Breast epithelium (tissue), 4 donors: ENCODE data around the gene TOM1L1. TPM values are rescaled to one million over a fixed set of nuclear protein-coding genes. Genes with fewer than 3 reads are reported as not detected.

Experiments used
- DNase-seq, 2 donors: peaks; one replicate each; pipeline ENCODE4 v3.0.0-alpha.2; 2019; ENCODE audit warnings: low spot score in 2 of 2
- H3K27ac ChIP-seq, 2 donors: fragments of 200-600 bp; sonication (generic) in 1 of 2; one replicate each; pipeline ENCODE4 v1.5.1; 2016 to 2019; ENCODE audit warnings: mild to moderate bottlenecking in 1 of 2
- H3K27me3 ChIP-seq, 2 donors: fragments of 200-600 bp; sonication (generic) in 1 of 2; one replicate each; pipeline versions ENCODE4 v1.5.1 to v1.6.0; 2017 to 2019; ENCODE audit warnings: control low read depth in 1 of 2, mild to moderate bottlenecking in 1 of 2
- H3K36me3 ChIP-seq: fragments of 200-600 bp; one replicate; pipeline ENCODE4 v1.5.1; 2019
- H3K4me1 ChIP-seq, 2 donors: fragments of 200-600 bp; sonication (generic); one replicate each; pipeline ENCODE4 v1.5.1; 2016 to 2019; ENCODE audit warnings: control low read depth in 1 of 2
- H3K4me3 ChIP-seq, 3 donors: fragments of 200-600 bp; sonication (generic); 1 replicate in 2 of 3; 2 replicates in 1 of 3; pipeline ENCODE4 v1.5.1; 2016 to 2019; ENCODE audit warnings: mild to moderate bottlenecking in 3 of 3, moderate library complexity in 2 of 3
- H3K9me3 ChIP-seq, 2 donors: fragments of 200-600 bp; sonication (generic) in 1 of 2; one replicate each; pipeline ENCODE4 v1.5.1; 2016 to 2019; ENCODE audit warnings: control low read depth in 1 of 2
- POLR2A ChIP-seq: fragments of 450-650 bp; IDR thresholded peaks from one replicate; pipeline ENCODE4 v1.6.1; 2016; ENCODE audit warnings: antibody characterized with exemption, mild to moderate bottlenecking, moderate library complexity
- POLR2AphosphoS5 ChIP-seq, 3 donors: sonication (generic); formaldehyde crosslinking; IDR thresholded peaks; one replicate each; pipeline ENCODE4 v1.6.1; 2017; ENCODE audit warnings: antibody characterized with exemption in 3 of 3
- intact Hi-C: fragments of 100-400 bp; cut with DNase I; formaldehyde crosslinking; loops from one replicate; pipeline ENCODE4 v1.15.1; 2023; ENCODE audit warnings: low total_unique reads
- total RNA-seq, 3 donors: library from RNA; depleted of rRNA; stranded (reverse); fragments of >200 nt; gene quantifications; one replicate each; pipeline ENCODE4 v1.1.0, GENCODE V29; 2016
- TF ChIP-seq, protein P1 (sequence below), 3 donors: fragments of 450-650 bp; IDR thresholded peaks; one replicate each; pipeline ENCODE4 v1.5.1; 2016 to 2017; ENCODE audit warnings: antibody characterized with exemption in 3 of 3, mild to moderate bottlenecking in 3 of 3, moderate library complexity in 3 of 3

Gene TOM1L1
- total RNA-seq, 3 donors from 2014 or later: 18.4 to 72.2 (median 47.2) TPM

DNA sequence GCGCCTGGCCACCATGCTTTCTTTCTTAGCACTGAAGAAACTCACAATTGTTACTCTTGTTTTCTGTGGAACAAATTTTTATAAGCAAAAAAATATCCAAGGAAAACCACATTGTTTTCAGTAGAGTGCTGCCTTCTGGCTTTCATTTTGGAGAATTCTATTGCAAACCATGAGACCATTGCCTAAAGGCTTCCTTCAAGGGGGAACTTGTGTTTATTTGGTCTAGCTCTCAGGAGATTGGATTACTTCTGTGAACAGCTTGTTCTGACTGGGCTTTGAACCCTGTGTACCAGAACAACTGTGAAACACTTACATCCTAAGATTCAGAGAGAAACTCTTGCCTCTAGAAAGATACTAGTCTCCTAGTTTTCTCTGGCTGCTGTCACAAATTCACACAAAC is 32.1 kb downstream of the TOM1L1 start:
- no peaks in the 10 kb centered on the region for H3K36me3 ChIP-seq
- H3K9me3 ChIP-seq: no peaks in the 10 kb centered on the region
- H3K4me1 ChIP-seq: no peaks in the 10 kb centered on the region
- TF ChIP-seq POLR2A: no peak
- TF ChIP-seq, protein P1, sequence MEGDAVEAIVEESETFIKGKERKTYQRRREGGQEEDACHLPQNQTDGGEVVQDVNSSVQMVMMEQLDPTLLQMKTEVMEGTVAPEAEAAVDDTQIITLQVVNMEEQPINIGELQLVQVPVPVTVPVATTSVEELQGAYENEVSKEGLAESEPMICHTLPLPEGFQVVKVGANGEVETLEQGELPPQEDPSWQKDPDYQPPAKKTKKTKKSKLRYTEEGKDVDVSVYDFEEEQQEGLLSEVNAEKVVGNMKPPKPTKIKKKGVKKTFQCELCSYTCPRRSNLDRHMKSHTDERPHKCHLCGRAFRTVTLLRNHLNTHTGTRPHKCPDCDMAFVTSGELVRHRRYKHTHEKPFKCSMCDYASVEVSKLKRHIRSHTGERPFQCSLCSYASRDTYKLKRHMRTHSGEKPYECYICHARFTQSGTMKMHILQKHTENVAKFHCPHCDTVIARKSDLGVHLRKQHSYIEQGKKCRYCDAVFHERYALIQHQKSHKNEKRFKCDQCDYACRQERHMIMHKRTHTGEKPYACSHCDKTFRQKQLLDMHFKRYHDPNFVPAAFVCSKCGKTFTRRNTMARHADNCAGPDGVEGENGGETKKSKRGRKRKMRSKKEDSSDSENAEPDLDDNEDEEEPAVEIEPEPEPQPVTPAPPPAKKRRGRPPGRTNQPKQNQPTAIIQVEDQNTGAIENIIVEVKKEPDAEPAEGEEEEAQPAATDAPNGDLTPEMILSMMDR (IDR thresholded peaks at IDR 0.05): no peak
- TF ChIP-seq POLR2AphosphoS5 (IDR thresholded peaks at IDR 0.05): no peak
- intact Hi-C loops: no loop called here
- H3K27ac ChIP-seq: no peak overlapping the region
- no peak for DNase-seq
- H3K4me3 ChIP-seq: no peak overlapping the region
- H3K27me3 ChIP-seq: no peaks in the 10 kb centered on the region

DNA sequence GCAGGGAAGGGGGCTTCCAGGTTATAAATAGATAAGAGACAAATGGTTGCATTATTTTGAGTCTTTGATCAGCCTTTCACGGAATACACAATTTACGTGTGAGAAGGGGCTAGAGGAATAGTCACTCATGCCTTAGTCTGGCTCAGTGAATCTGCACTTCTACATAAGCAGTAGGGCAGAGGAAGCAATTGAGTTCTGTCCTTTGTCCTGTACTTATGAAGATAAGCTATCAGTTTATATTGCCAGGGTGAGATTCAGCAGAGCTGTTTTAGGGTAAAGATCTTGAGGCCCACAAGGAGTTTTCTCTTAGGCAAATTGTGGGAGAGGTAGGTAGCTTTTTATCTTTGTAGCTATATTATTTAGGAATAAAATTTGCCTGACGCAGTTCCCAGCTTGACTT is 33.3 kb downstream of the TOM1L1 start:
- Histone ChIP-seq H3K4me1 (no peaks in the 10 kb centered on the region), H3K27me3 (no peaks in the 10 kb centered on the region), H3K36me3 (no peaks in the 10 kb centered on the region), H3K27ac (no peak overlapping the region), H3K4me3 (no peak overlapping the region), H3K9me3 (no peaks in the 10 kb centered on the region)
- no peak for DNase-seq
- intact Hi-C loops: no loop called here
- TF ChIP-seq POLR2AphosphoS5 (IDR thresholded peaks at IDR 0.05) (no peak), POLR2A (no peak)
- TF ChIP-seq, protein P1 (IDR thresholded peaks at IDR 0.05): no peak

DNA sequence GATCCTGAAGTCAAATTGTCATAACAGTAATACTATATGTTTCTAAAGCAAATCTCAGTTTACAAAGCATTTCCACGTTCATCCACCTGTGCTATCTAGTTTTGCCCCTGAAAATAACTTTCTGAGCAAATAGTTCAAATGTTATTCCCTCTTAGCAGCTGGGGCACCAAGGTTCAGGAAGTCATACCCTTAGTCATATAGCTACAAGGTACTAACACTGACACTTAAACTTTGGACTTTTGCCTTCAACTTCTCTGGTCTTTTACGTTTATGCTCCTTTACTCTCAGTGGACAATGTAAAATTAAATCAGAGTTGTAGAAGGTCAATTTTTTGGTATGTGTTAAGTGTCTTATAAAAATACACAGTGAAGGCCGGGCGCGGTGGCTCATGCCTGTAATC is 34.8 kb downstream of the TOM1L1 start:
- intact Hi-C loops: no loop called here
- Histone ChIP-seq H3K9me3 (no peaks in the 10 kb centered on the region), H3K4me1 (no peaks in the 10 kb centered on the region), H3K36me3 (no peaks in the 10 kb centered on the region), H3K27ac (no peak overlapping the region), H3K4me3 (no peak overlapping the region), H3K27me3 (no peaks in the 10 kb centered on the region)
- TF ChIP-seq POLR2A: no peak
- DNase-seq: no peak

DNA sequence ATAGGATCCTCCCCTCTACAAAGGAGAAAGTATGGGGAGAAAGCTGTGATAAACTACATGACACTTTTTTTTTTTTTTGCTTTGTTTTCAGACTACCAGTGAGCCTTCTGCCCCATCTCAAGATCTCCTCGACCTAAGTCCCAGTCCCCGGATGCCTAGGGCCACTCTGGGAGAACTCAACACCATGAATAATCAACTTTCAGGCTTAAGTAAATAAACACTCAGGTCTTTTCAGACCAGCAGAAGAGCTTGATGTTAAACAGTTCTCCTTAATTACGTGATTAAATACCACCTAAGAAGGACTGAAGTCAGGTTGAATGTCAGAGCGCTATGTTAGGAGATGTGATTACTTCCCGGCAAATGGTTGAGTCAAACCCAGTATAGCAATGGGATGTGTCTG is 36.4 kb downstream of the TOM1L1 start:
- H3K4me3 ChIP-seq: no peak overlapping the region
- H3K9me3 ChIP-seq: no peaks in the 10 kb centered on the region
- no peaks in the 10 kb centered on the region for H3K27me3 ChIP-seq
- H3K36me3 ChIP-seq: no peaks in the 10 kb centered on the region
- intact Hi-C loops: no loop called here
- H3K27ac ChIP-seq: no peak overlapping the region
- TF ChIP-seq POLR2A (no peak), POLR2AphosphoS5 (IDR thresholded peaks at IDR 0.05) (no peak)
- TF ChIP-seq, protein P1 (IDR thresholded peaks at IDR 0.05): no peak
- H3K4me1 ChIP-seq: no peaks in the 10 kb centered on the region
- DNase-seq: no peak

DNA sequence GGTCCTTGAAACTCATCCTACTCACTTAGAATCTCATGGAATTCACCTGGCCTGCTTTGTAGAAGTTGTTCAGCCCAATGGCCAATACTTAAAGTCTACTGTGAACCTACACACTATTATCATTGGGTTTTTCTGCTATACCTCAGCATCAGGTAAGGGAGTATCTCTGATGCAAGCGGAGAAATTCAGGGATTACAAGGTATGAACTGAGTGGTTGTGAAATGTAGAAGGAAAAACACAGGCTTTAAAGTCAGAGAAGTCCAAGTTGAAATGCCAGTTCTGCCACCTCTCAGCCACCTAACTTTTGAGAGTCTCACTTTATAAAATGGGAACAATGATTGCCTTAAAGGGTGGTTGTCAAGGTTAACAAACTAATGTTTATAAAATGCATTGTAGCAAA is 36.8 kb downstream of the TOM1L1 start:
- no peak overlapping the region for H3K27ac ChIP-seq
- TF ChIP-seq POLR2A: no peak
- TF ChIP-seq POLR2AphosphoS5 (IDR thresholded peaks at IDR 0.05): no peak
- TF ChIP-seq, protein P1 (IDR thresholded peaks at IDR 0.05): no peak
- intact Hi-C loops: no loop called here
- no peaks in the 10 kb centered on the region for H3K27me3 ChIP-seq
- no peak for DNase-seq
- H3K36me3 ChIP-seq: no peaks in the 10 kb centered on the region
- no peaks in the 10 kb centered on the region for H3K4me1 ChIP-seq
- no peak overlapping the region for H3K4me3 ChIP-seq
- H3K9me3 ChIP-seq: no peaks in the 10 kb centered on the region

DNA sequence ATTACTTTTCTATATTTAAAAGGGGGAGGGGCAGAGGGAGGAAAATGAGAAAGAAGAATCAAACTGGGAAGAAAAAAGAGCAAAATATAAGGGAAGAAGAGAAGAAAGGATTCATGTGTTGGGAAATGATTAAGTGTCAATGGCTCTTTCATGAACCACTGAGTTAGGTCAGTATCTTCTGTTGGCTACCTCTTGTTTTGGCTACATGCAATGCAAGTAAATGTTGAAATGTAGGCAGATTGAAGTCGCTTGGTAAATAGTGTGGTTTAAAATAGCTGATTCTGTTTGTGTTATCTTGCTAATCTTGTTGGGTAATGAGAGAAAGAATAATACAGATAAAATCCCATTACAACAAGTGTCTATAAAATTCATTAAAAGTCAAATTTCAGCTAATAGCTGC is 40.6 kb downstream of the TOM1L1 start:
- H3K9me3 ChIP-seq: no peaks in the 10 kb centered on the region
- no peak overlapping the region for H3K27ac ChIP-seq
- no peaks in the 10 kb centered on the region for H3K4me1 ChIP-seq
- no peaks in the 10 kb centered on the region for H3K36me3 ChIP-seq
- no peaks in the 10 kb centered on the region for H3K27me3 ChIP-seq
- TF ChIP-seq POLR2AphosphoS5 (IDR thresholded peaks at IDR 0.05) (no peak), POLR2A (no peak)
- TF ChIP-seq, protein P1 (IDR thresholded peaks at IDR 0.05): no peak
- intact Hi-C loops: no loop called here
- H3K4me3 ChIP-seq: no peak overlapping the region
- no peak for DNase-seq
